LNCaP clone FGC (cell line): Measurements from ENCODE around the gene CORO6.

ENCODE experiments used
- DNase-seq: peaks from one replicate; pipeline ENCODE4 v3.0.0-alpha.2; 2011; ENCODE audit warnings: low read depth
- H3K4me3 ChIP-seq: 2 replicates; pipeline ENCODE4 v1.5.1; 2011; ENCODE audit warnings: mild to moderate bottlenecking, low read depth, low read length, control low read depth
- CTCF ChIP-seq: IDR thresholded peaks from 2 replicates; pipeline ENCODE4 v1.5.1; 2012; ENCODE audit warnings: mild to moderate bottlenecking; ENCODE audit not compliant: control insufficient read depth, insufficient read depth; ENCODE audit errors: extremely low read depth

The CORO6 gene

DNA sequence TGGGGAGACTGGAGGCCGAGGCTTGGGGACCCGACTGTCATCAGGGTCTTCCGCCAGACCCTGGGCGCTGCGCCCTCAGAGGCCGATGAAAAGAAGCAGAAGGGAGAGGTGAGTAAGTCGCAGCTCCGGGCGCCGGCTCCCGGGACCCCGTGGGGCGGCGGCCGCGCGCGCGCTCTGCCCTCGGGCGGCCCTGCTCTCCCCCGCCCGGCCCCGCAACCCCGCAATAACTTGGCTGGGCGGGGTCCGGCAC, 55.5 kb downstream of the CORO6 start:
- TF ChIP-seq CTCF = no peak
- no peak for DNase-seq
- peak overlapping the region; percentile 77 for H3K4me3 ChIP-seq

DNA sequence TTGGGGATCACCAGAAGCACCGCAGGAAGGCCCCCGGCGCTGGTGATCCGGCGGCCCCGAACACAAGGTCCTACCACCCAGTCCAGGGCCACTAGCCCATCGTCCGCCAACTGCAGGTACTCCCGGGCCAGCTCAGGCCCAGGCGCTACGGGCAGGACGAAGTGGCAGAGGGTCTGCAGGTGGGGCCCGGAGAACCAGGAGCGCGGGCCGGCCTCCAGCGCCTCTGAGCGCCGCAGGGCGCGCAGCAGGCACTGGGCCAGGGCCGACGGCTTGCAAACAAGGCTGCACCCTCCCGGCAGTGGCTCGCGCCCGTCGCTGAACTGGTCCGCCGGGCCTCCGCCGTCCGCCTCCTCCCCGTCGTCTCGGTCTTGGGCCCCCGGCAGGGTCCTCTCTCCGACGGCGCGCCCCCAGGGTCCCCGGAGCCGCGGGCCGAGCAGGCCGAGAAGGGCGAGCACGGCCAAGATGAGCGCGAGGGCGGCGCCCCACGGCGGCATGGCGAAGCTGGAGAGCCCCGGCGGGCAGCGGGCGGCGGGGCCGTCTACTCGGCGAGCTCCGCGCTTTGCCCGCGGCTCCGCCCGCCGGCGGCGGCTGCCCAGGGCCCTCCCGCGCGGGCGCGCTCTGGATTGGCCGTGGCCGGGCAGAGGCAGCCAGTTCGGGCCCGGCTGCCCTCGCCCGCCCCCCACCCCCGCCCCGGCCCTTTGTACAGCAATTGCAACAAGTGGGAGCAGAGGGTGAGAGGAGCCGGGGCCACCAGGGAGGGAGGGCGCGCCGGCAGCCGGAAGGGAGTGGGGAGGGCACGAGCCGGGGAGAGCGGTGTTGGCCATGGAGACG, 56.0 kb downstream of the CORO6 start, which contains the start of gene ABHD15:
Gene ABHD15 (minus strand): TSS at position 565 of the 831 bp plus-strand sequence. CDS start 71 bp downstream, at position 494.
- DNase-seq = no peak
- TF ChIP-seq CTCF = no peak
- peak within 1 kb of the TSS; percentile 77 for H3K4me3 ChIP-seq

DNA sequence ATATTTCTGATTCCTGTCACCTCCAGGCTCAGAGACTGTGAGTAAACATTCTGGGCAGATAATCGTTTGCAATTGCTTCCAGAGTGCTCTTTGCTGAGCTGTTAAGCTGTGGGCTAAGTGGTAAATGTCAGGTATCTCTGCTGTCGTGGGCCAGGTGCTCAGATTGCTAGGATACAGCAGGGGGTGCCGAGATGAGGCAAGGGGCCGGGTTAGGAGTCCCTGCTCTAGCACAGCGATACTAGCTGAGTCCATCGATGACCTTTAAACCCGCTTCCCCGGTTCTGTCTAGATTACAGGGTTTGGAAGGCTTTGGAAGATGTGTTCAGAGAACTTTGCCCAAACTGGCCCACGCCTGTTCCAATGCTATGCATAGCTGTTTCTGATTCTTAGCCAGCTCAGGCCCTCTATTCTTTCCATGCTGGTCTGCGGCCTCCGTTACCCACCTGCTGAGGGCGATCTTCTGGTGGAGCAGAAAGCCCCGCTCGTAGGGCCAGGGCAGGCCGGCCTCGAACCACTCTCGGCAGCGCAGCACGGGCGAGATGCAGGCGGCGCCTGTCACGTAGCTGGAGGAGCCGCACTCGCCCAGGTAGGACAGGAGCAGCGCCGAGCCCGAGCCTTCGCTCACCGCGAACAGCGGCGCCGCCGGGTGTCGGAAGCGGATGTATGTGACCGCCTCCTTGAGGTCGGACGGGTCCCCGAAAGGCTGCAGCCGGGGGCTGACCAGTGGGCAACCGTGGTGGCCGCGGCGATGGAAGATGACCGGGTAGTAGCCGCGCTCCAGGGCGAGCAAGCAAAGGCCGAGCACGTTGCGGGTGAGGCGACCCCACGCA, 56.9 kb downstream of the CORO6 start:
- no peak overlapping the region for H3K4me3 ChIP-seq
- no peak for DNase-seq
- no peak for TF ChIP-seq CTCF
